IMR-90 (cell line): ENCODE measurements around the gene CLDN4. TPM values are rescaled to one million over a fixed set of nuclear protein-coding genes. Genes with fewer than 3 reads are reported as not detected.

ENCODE experiments used
- ATAC-seq: fragments of 200-7000 bp; cut with Tn5 transposase; 2 replicates; pipeline ENCODE4 v1.9.1; 2020; ENCODE audit warnings: low read depth, mild to moderate bottlenecking, moderate library complexity
- BruUV-seq: library from RNA; stranded (reverse); fragments of 400-500 nt; replicated peaks from 2 replicates; lab custom pipeline; 2021; lab: Mats Ljungman, UMichigan
- CTCF ChIA-PET: fragments of 300-600 bp; formaldehyde crosslinking; extraction: SDS; loops from one replicate; lab custom pipeline; 2021; ENCODE audit warnings: antibody characterized with exemption; lab: Yijun Ruan, JAX
- POLR2A ChIA-PET: fragments of 300-600 bp; sonication (Branson Sonifier 250); formaldehyde crosslinking; loops from one replicate; lab custom pipeline; 2022; ENCODE audit warnings: antibody characterized with exemption; ENCODE audit not compliant: unreplicated experiment; lab: Charles Lee
- DNase-seq: peaks from one replicate; pipeline ENCODE4 v3.0.0; 2013
- H2AFZ ChIP-seq: replicated peaks from 2 replicates; pipeline ENCODE3; 2013; ENCODE audit warnings: low read length, mild to moderate bottlenecking; ENCODE audit not compliant: poor library complexity
- H2AK5ac ChIP-seq: 2 replicates; pipeline ENCODE4 v1.6.1; 2013; ENCODE audit warnings: low read depth, low read length, inconsistent platforms
- H2AK9ac ChIP-seq: replicated peaks from 2 replicates; pipeline ENCODE3; 2013; ENCODE audit warnings: mild to moderate bottlenecking, low read depth, low read length, moderate library complexity; ENCODE audit not compliant: poor library complexity
- H2BK120ac ChIP-seq: 2 replicates; pipeline ENCODE4 v1.6.1; 2013; ENCODE audit warnings: low read depth, low read length, inconsistent platforms
- H2BK15ac ChIP-seq: 3 replicates; pipeline ENCODE4 v1.6.1; 2013; ENCODE audit warnings: low read depth, low read length, inconsistent platforms
- H2BK20ac ChIP-seq: 2 replicates; pipeline ENCODE4 v1.6.1; 2013; ENCODE audit warnings: low read depth, mild to moderate bottlenecking, inconsistent platforms, low read length, moderate library complexity
- H2BK5ac ChIP-seq: 2 replicates; pipeline ENCODE4 v1.6.1; 2013; ENCODE audit warnings: mild to moderate bottlenecking, low read depth, low read length, inconsistent platforms; ENCODE audit not compliant: poor library complexity, severe bottlenecking
- H3K14ac ChIP-seq: replicated peaks from 2 replicates; pipeline ENCODE4 v1.6.1; 2013; ENCODE audit warnings: low read depth, low read length, inconsistent platforms
- H3K18ac ChIP-seq: 2 replicates; pipeline ENCODE4 v1.6.1; 2013; ENCODE audit warnings: low read depth, low read length, control low read depth
- H3K23ac ChIP-seq: 2 replicates; pipeline ENCODE4 v1.6.1; 2013; ENCODE audit warnings: low read depth, low read length, inconsistent platforms
- H3K27ac ChIP-seq: 2 replicates; pipeline ENCODE4 v1.5.1; 2013; ENCODE audit warnings: mild to moderate bottlenecking, control low read depth, low read length; ENCODE audit not compliant: insufficient read depth
- H3K27me3 ChIP-seq: 2 replicates; pipeline ENCODE4 v1.6.1; 2013; ENCODE audit warnings: low read length; ENCODE audit not compliant: control insufficient read depth, insufficient read depth
- H3K36me3 ChIP-seq: 2 replicates; pipeline ENCODE4 v1.6.1; 2013; ENCODE audit warnings: low read length, mixed read lengths; ENCODE audit not compliant: control insufficient read depth, insufficient read depth
- H3K4ac ChIP-seq: 2 replicates; pipeline ENCODE4 v1.6.1; 2013; ENCODE audit warnings: low read depth, low read length, inconsistent platforms
- H3K4me1 ChIP-seq: 2 replicates; pipeline ENCODE4 v1.6.1; 2013; ENCODE audit warnings: low read length, mixed read lengths; ENCODE audit not compliant: control insufficient read depth, insufficient read depth
- H3K4me2 ChIP-seq: 2 replicates; pipeline ENCODE4 v1.6.1; 2013; ENCODE audit warnings: low read depth, mild to moderate bottlenecking, control low read depth, low read length, moderate library complexity
- H3K4me3 ChIP-seq: 2 replicates; pipeline ENCODE4 v1.5.1; 2013; ENCODE audit warnings: low read depth, mild to moderate bottlenecking, control low read depth, low read length, moderate library complexity; ENCODE audit not compliant: insufficient read depth
- H3K56ac ChIP-seq: 2 replicates; pipeline ENCODE4 v1.6.1; 2013; ENCODE audit warnings: low read length, inconsistent platforms; ENCODE audit not compliant: insufficient read depth; ENCODE audit errors: extremely low read depth
- H3K79me1 ChIP-seq, 2 experiments: 2 replicates each; pipeline ENCODE4 v1.6.1; 2013; ENCODE audit warnings: low read length in 2 of 2, inconsistent platforms in 1 of 2, low read depth in 1 of 2
- H3K9ac ChIP-seq: 2 replicates; pipeline ENCODE4 v1.6.1; 2013; ENCODE audit warnings: low read depth, low read length, control low read depth
- H3K9me1 ChIP-seq: 2 replicates; pipeline ENCODE4 v1.6.1; 2013; ENCODE audit warnings: low read length, inconsistent platforms; ENCODE audit not compliant: insufficient read depth
- H3K9me3 ChIP-seq: 2 replicates; pipeline ENCODE4 v1.6.1; 2013; ENCODE audit warnings: low read length; ENCODE audit not compliant: control insufficient read depth, insufficient read depth
- H4K20me1 ChIP-seq: 2 replicates; pipeline ENCODE4 v1.6.1; 2013; ENCODE audit warnings: low read length, inconsistent platforms; ENCODE audit not compliant: insufficient read depth
- H4K5ac ChIP-seq: 2 replicates; pipeline ENCODE4 v1.6.1; 2013; ENCODE audit warnings: mild to moderate bottlenecking, low read depth, low read length, control low read depth
- H4K8ac ChIP-seq, 2 experiments: 2 replicates each; pipeline ENCODE4 v1.6.1; 2013; ENCODE audit warnings: low read depth in 2 of 2, low read length in 2 of 2, control low read depth in 1 of 2, inconsistent platforms in 1 of 2
- H4K91ac ChIP-seq: 2 replicates; pipeline ENCODE4 v1.6.1; 2013; ENCODE audit warnings: low read depth, low read length, inconsistent platforms; ENCODE audit not compliant: insufficient read depth
- BHLHE40 ChIP-seq: fragments of 150-350 bp; IDR thresholded peaks from 2 replicates; pipeline ENCODE4 v1.6.1; 2016; ENCODE audit warnings: mild to moderate bottlenecking, low read depth, low read length
- CEBPB ChIP-seq: IDR thresholded peaks from 2 replicates; pipeline ENCODE4 v1.6.1; 2012; ENCODE audit warnings: low read depth, low read length, improper control_type of control experiment
- CHD1 ChIP-seq: IDR thresholded peaks from 2 replicates; pipeline ENCODE4 v1.6.1; 2012; ENCODE audit warnings: low read depth, low read length, improper control_type of control experiment
- FOS ChIP-seq: fragments of 150-350 bp; IDR thresholded peaks from 2 replicates; pipeline ENCODE4 v1.6.1; 2016; ENCODE audit warnings: low read depth, low read length
- MAFK ChIP-seq: IDR thresholded peaks from 2 replicates; pipeline ENCODE4 v1.6.1; 2012; ENCODE audit warnings: low read depth, low read length, improper control_type of control experiment
- MAZ ChIP-seq: IDR thresholded peaks from 2 replicates; pipeline ENCODE4 v1.6.1; 2012; ENCODE audit warnings: low read depth, mild to moderate bottlenecking, low read length, improper control_type of control experiment, moderate library complexity, borderline replicate concordance
- MXI1 ChIP-seq: IDR thresholded peaks from 2 replicates; pipeline ENCODE4 v1.6.1; 2012; ENCODE audit warnings: low read depth, mild to moderate bottlenecking, low read length, moderate library complexity, borderline replicate concordance
- NFE2L2 ChIP-seq: fragments of 150-350 bp; IDR thresholded peaks from 2 replicates; pipeline ENCODE4 v1.6.1; 2016; ENCODE audit warnings: low read depth, mild to moderate bottlenecking, low read length
- POLR2A ChIP-seq: IDR thresholded peaks from 2 replicates; pipeline ENCODE4 v1.6.1; 2012; ENCODE audit warnings: mild to moderate bottlenecking, low read depth, low read length
- RAD21 ChIP-seq: IDR thresholded peaks from 2 replicates; pipeline ENCODE4 v1.6.1; 2012; ENCODE audit warnings: low read length, improper control_type of control experiment
- RCOR1 ChIP-seq: IDR thresholded peaks from 2 replicates; pipeline ENCODE4 v1.6.1; 2012; ENCODE audit warnings: mild to moderate bottlenecking, low read length, improper control_type of control experiment; ENCODE audit not compliant: insufficient replicate concordance
- RFX5 ChIP-seq: IDR thresholded peaks from 2 replicates; pipeline ENCODE4 v1.8.0; 2012; ENCODE audit warnings: low read depth, mild to moderate bottlenecking, low read length, moderate library complexity
- SMC3 ChIP-seq: fragments of 150-350 bp; IDR thresholded peaks from 2 replicates; pipeline ENCODE4 v1.6.1; 2016; ENCODE audit warnings: low read depth, mild to moderate bottlenecking, antibody characterized with exemption, low read length, moderate library complexity
- WGBS, 2 experiments: methylation state at CpG; one replicate each; pipeline versions ENCODE4 v1.1.5 to v1.1.7; 2013; ENCODE audit warnings: missing lambda C conversion rate in 2 of 2; ENCODE audit not compliant: insufficient read length in 1 of 2; ENCODE audit errors: extremely low coverage in 2 of 2; 5-methylcytosine and 5-hydroxymethylcytosine counted together
- dilution Hi-C: fragments of 300-500 bp; cut with HindIII; formaldehyde crosslinking; loops from one replicate; pipeline ENCODE4 v1.14.3; 2018; ENCODE audit warnings: low sequenced_read_pairs; ENCODE audit not compliant: unreplicated experiment
- in situ Hi-C: fragments of 300-500 bp; cut with MboI; formaldehyde crosslinking; loops from 3 replicates; pipeline ENCODE4 v1.14.3; 2019; ENCODE audit warnings: low sequenced_read_pairs, inconsistent platforms, mixed read lengths
- intact Hi-C: fragments of 100-400 bp; cut with micrococcal nuclease; formaldehyde crosslinking; loops from 2 replicates; pipeline ENCODE4 v1.10.0; 2022
- polyA plus RNA-seq, 3 experiments: library from polyadenylated mRNA; depleted of rRNA; stranded (reverse); fragments of >200 nt; gene quantifications; 2 replicates each; pipeline ENCODE4 v1.2.3, GENCODE V29; 2012; ENCODE audit warnings: low replicate concordance in 1 of 3
- total RNA-seq: library from RNA; depleted of rRNA; stranded (reverse); fragments of >200 nt; gene quantifications from 2 replicates; pipeline ENCODE4 v1.2.3, GENCODE V29; 2012
- TF ChIP-seq, protein P1 (sequence below): fragments of 150-350 bp; IDR thresholded peaks from 2 replicates; pipeline ENCODE4 v1.6.1; 2016; ENCODE audit warnings: low read depth, mild to moderate bottlenecking, low read length, moderate library complexity, borderline replicate concordance
- TF ChIP-seq, protein P2 (sequence below): fragments of 150-350 bp; IDR thresholded peaks from 2 replicates; pipeline ENCODE4 v1.6.1; 2017; ENCODE audit warnings: mild to moderate bottlenecking, antibody characterized with exemption, low read length, low read depth
- TF ChIP-seq, protein P3 (sequence below): conservative IDR thresholded peaks from 2 replicates; pipeline ENCODE4 v1.5.1; 2012; ENCODE audit warnings: mild to moderate bottlenecking, low read depth, low read length, improper control_type of control experiment

CLDN4 gene
- total and polyA plus RNA-seq, 2 of the 4 experiments (the other 2 are of a cell fraction) = 2.9 to 4.4 TPM

DNA sequence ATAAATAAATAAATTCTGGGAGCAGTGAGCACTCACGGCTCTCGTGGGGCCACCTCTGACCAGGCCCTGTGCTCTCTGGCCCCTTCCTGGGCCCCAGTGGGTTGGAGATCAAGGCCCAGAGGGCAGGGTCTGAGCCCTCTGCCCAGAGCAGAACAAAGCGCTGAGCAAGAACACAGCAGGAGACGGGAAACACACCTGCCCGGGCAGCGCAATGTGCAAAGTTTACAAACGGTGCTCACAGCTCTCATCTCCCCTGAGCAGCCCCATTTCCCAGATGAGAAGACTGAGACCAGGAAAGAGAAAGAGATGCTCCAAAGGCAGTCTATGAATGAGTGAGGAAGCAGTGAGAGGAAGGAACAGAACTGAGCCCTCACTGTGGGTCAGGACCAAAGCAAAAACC, 8.5 kb downstream of the CLDN4 start:
- H2BK120ac ChIP-seq = no peak overlapping the region
- H2AFZ ChIP-seq = no peak overlapping the region
- peak overlapping the region; percentile 24; the same call in 1 of the 2 replicates for H2AK5ac ChIP-seq
- H3K23ac ChIP-seq = no peak overlapping the region
- no peaks in the 10 kb centered on the region for H3K4me1 ChIP-seq
- no peak overlapping the region for H3K27ac ChIP-seq
- H3K4ac ChIP-seq = no peak overlapping the region
- H3K9me1 ChIP-seq = peaks cover 3% of the 10 kb centered on the region; the same call in 1 of the 2 replicates
- H2BK5ac ChIP-seq = no peak overlapping the region
- CTCF ChIA-PET = no interaction called here
- dilution Hi-C loops = no loop called here
- intact Hi-C loops = no loop called here
- H4K5ac ChIP-seq = no peak overlapping the region
- H4K20me1 ChIP-seq = no peaks in the 10 kb centered on the region
- no peak overlapping the region for H4K8ac ChIP-seq
- POLR2A ChIA-PET = no interaction called here
- in situ Hi-C loops = no loop called here
- WGBS, 2 experiments = 88% methylated on average over 4 of the region's 7 CpGs; no CpG with 5 or more reads in 1 of the 2 experiments
- no peak overlapping the region for H3K9ac ChIP-seq
- TF ChIP-seq RAD21 (no peak), SMC3 (no peak), RCOR1 (no peak), BHLHE40 (no peak), NFE2L2 (no peak), CEBPB (no peak), POLR2A (no peak), RFX5 (no peak), MAFK (no peak), MAZ (no peak), CHD1 (no peak), FOS (no peak), MXI1 (no peak)
- TF ChIP-seq, protein P1, sequence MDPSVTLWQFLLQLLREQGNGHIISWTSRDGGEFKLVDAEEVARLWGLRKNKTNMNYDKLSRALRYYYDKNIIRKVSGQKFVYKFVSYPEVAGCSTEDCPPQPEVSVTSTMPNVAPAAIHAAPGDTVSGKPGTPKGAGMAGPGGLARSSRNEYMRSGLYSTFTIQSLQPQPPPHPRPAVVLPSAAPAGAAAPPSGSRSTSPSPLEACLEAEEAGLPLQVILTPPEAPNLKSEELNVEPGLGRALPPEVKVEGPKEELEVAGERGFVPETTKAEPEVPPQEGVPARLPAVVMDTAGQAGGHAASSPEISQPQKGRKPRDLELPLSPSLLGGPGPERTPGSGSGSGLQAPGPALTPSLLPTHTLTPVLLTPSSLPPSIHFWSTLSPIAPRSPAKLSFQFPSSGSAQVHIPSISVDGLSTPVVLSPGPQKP = no peak
- TF ChIP-seq, protein P2, sequence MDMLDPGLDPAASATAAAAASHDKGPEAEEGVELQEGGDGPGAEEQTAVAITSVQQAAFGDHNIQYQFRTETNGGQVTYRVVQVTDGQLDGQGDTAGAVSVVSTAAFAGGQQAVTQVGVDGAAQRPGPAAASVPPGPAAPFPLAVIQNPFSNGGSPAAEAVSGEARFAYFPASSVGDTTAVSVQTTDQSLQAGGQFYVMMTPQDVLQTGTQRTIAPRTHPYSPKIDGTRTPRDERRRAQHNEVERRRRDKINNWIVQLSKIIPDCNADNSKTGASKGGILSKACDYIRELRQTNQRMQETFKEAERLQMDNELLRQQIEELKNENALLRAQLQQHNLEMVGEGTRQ = no peak
- TF ChIP-seq, protein P3, sequence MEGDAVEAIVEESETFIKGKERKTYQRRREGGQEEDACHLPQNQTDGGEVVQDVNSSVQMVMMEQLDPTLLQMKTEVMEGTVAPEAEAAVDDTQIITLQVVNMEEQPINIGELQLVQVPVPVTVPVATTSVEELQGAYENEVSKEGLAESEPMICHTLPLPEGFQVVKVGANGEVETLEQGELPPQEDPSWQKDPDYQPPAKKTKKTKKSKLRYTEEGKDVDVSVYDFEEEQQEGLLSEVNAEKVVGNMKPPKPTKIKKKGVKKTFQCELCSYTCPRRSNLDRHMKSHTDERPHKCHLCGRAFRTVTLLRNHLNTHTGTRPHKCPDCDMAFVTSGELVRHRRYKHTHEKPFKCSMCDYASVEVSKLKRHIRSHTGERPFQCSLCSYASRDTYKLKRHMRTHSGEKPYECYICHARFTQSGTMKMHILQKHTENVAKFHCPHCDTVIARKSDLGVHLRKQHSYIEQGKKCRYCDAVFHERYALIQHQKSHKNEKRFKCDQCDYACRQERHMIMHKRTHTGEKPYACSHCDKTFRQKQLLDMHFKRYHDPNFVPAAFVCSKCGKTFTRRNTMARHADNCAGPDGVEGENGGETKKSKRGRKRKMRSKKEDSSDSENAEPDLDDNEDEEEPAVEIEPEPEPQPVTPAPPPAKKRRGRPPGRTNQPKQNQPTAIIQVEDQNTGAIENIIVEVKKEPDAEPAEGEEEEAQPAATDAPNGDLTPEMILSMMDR = no peak
- no peak overlapping the region for H4K91ac ChIP-seq
- H3K79me1 ChIP-seq = peaks cover 5 to 20% of the 10 kb centered on the region in 2 experiments
- ATAC-seq = no peak
- H3K36me3 ChIP-seq = no peaks in the 10 kb centered on the region; the same call in 1 of the 2 replicates
- BruUV-seq = no TSS peak
- no peak for DNase-seq
- no peak overlapping the region for H3K4me2 ChIP-seq
- H2BK20ac ChIP-seq = no peak overlapping the region
- no peak overlapping the region for H3K14ac ChIP-seq
- no peak overlapping the region for H3K56ac ChIP-seq
- no peaks in the 10 kb centered on the region for H3K27me3 ChIP-seq
- H3K18ac ChIP-seq = no peak overlapping the region
- no peak overlapping the region for H2AK9ac ChIP-seq
- no peak overlapping the region for H2BK15ac ChIP-seq
- H3K4me3 ChIP-seq = no peak overlapping the region
- no peaks in the 10 kb centered on the region for H3K9me3 ChIP-seq
